SH-SY5Y (cell line): ENCODE measurements around the gene IL17A.

Experiments used
- GATA2 ChIP-seq: IDR thresholded peaks from 2 replicates; pipeline ENCODE4 v1.6.1; 2011; ENCODE audit warnings: mild to moderate bottlenecking, low read depth, low read length
- GATA3 ChIP-seq: IDR thresholded peaks from 2 replicates; pipeline ENCODE4 v1.6.1; 2011; ENCODE audit warnings: low read depth, mild to moderate bottlenecking, low read length, moderate library complexity

- TF ChIP-seq GATA2 (no peak), GATA3 (no peak)
Observed at GRCh38 chr6:52160472-52161104, 25.6 kb upstream of the IL17A start.
